ENCODE measurements around the gene CYTH1. TPM values are rescaled to one million over a fixed set of nuclear protein-coding genes. Genes with fewer than 3 reads are reported as not detected.

Gene CYTH1
- total RNA-seq, 6 experiments from 2014 or later, result 7.7 to 15.3 (median 10.9) TPM

DNA sequence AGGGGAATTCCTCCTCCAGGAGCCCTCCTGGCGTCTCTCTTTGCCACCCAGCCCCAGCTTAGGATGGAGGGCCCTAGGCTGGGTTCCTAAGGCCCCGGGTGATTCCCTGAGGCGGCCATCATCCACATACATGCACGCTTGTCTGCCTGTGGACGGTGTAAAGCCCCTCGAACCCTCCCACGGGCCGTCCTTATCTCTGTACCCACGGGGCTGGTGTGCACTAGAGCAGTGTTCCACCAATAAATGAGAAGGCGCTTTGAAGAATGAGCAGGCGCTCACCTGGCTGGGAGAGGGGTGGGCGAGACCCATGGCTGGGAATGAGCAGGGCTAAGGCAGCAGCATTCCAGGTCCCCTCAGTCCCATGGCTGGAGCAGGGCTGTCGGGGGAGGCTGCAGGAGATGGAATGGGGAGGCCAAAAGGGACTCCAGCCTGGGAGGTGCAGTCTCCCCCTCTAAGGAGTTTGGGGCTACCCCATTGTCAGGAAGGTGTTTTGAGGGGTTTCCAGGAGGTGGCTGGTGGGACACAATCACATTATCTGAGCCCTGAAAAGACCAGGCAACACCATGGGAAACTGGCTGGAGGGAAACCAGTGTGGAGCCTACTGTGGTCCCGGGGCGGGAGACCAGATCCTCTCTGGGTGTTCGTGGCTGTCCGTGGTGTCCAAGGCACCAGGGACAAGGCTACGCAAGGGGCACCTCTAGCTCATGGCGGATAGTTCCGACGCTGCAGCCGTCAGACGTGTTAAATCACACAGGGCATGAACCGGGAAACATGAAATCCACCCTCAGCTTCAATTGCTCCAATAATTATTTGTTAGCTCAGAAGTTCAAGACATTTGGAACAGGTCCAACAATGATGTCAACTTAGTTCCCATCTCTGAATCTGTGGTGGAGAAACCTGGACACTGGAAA is 117.3 kb downstream of the CYTH1 start:
- Mint-ChIP-seq H3K9me3 (no peaks in the 10 kb centered on the region), H3K4me1 (ENCODE audit: low read depth) (peaks cover 14% of the 10 kb centered on the region), H3K4me3 (no peak overlapping the region), H3K27me3 (ENCODE audit: insufficient read depth) (no peaks in the 10 kb centered on the region), H3K36me3 (ENCODE audit: low read depth) (no peaks in the 10 kb centered on the region), H3K27ac (no peak overlapping the region)
- DNase-seq, result no peak
- TF ChIP-seq, protein P1, sequence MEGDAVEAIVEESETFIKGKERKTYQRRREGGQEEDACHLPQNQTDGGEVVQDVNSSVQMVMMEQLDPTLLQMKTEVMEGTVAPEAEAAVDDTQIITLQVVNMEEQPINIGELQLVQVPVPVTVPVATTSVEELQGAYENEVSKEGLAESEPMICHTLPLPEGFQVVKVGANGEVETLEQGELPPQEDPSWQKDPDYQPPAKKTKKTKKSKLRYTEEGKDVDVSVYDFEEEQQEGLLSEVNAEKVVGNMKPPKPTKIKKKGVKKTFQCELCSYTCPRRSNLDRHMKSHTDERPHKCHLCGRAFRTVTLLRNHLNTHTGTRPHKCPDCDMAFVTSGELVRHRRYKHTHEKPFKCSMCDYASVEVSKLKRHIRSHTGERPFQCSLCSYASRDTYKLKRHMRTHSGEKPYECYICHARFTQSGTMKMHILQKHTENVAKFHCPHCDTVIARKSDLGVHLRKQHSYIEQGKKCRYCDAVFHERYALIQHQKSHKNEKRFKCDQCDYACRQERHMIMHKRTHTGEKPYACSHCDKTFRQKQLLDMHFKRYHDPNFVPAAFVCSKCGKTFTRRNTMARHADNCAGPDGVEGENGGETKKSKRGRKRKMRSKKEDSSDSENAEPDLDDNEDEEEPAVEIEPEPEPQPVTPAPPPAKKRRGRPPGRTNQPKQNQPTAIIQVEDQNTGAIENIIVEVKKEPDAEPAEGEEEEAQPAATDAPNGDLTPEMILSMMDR (IDR thresholded peaks at IDR 0.05), result no peak

DNA sequence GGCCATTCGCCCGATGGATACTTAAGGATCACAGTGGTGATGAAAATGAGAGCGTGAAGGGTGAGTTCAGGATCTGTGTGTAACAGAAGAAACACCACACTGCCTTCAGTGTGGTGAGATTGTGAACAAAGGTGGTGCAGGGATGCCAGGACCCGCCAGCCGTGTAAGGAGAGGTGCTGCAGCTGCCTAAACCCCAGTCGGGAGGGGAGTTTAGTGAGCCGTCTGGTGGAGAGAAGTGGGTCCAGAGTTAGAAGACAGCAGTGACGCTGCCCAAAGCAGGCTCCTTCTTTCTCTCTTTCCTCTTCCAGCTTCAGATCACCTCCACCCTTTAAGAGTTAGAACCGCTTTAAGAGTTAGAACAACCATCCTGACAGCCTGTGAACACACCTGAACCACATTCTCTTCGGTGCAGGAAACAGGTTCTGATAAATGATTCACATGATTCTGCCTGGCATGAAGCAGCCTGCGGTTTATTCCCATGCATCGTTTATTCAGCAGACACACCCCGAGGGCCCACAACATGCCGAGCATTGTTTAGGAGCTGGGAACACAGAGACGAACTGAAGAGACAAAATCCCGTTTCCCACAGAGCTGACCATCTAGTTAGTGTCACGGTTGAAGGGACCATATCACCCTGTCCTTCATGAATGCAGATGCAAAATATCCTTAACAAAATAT is 120.8 kb downstream of the CYTH1 start:
- peaks cover 21% of the 10 kb centered on the region for H3K4me1 Mint-ChIP-seq (ENCODE audit: low read depth)
- H3K36me3 Mint-ChIP-seq (ENCODE audit: low read depth), result no peaks in the 10 kb centered on the region
- H3K27ac Mint-ChIP-seq, result no peak overlapping the region
- no peaks in the 10 kb centered on the region for H3K9me3 Mint-ChIP-seq
- peaks cover 5% of the 10 kb centered on the region; the same call in 1 of the 2 replicates for H3K27me3 Mint-ChIP-seq (ENCODE audit: insufficient read depth)
- no peak for DNase-seq
- H3K4me3 Mint-ChIP-seq, result no peak overlapping the region
- TF ChIP-seq, protein P1 (IDR thresholded peaks at IDR 0.05), result no peak

DNA sequence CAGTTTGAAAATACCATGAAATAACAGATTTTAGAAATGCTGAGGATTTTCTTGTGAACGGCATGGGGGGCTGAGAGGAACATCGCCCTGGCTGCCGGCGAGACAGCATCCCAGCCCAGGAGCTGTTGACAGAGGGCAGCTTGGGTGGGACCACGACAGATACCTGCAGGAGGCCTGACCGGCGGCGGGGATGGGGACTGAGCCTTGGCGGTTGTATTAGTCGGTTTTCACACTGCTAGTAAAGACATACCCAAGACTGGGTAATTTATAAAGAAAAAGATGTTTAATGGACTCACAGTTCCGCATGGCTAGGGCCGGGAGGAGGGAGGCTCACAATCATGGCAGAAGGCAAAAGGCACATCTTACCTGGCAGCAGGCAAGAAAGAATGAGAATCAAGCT is 122.5 kb downstream of the CYTH1 start:
- Mint-ChIP-seq H3K27ac (no peak overlapping the region), H3K4me1 (ENCODE audit: low read depth) (peaks cover 19% of the 10 kb centered on the region), H3K9me3 (no peaks in the 10 kb centered on the region), H3K36me3 (ENCODE audit: low read depth) (no peaks in the 10 kb centered on the region), H3K27me3 (ENCODE audit: insufficient read depth) (peaks cover 12% of the 10 kb centered on the region), H3K4me3 (no peak overlapping the region)
- TF ChIP-seq, protein P1 (IDR thresholded peaks at IDR 0.05), result no peak
- DNase-seq, result no peak

DNA sequence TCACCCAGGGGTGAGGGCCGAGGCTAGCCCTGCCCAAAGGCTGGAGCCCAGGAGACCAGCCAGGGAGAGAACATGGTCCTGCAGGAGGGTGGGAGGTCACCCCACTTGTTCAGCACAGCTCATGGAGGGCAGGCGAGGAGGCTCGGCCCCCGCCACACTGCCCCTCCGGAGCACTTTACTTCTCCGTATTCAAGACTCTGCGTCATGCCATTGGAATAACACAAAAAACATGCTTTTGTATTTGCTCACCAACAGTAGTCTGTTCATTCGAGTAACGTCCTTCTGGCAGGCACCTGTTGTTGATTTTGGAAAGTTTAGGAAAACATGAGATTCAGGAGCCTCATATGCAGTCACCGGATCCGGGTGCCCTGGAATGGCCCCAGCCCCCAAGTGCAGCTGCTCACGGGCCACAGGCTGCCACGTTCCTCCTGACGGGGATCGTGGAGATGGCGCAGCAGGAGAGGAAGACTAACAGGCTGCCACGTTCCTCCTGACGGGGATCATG is 123.7 kb downstream of the CYTH1 start:
- H3K4me3 Mint-ChIP-seq, result peak overlapping the region; percentile 56

DNA sequence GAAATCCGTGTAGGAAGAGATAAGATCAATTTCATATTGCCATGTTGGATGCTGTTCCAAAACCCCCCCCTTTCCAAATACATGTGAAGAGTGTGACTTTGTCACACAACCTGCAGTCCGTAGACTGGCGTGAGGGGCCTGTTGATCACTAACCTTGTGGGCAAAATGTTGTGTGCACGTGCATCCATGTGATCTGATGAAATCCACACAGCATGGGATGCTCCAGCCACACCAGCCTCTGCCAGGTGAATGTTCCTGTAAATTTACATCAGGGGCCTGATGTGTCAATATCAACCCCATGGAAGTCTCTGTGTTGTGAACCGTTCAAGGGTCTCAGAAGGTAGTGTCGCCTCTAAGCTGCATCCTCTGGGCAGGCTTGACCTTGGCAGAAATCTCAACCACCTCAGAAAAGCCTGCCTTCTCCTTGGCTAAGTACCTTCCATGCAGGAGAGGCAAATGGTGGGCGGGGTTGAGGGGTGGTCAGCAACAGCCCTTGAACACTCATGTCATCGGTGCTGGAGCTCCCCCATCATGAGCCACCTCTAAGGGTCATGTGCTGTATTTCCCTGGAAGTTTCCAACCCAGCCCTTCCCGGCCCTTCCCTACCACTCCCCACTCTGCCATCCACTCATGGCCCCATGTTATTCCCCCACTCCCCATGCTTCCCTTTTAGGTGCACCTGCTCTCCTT is 126.7 kb downstream of the CYTH1 start:
- peaks cover 15% of the 10 kb centered on the region for H3K27me3 Mint-ChIP-seq (ENCODE audit: insufficient read depth)
- TF ChIP-seq, protein P1 (IDR thresholded peaks at IDR 0.05), result no peak
- no peaks in the 10 kb centered on the region for H3K36me3 Mint-ChIP-seq (ENCODE audit: low read depth)
- H3K9me3 Mint-ChIP-seq, result no peaks in the 10 kb centered on the region
- peaks cover 14% of the 10 kb centered on the region for H3K4me1 Mint-ChIP-seq (ENCODE audit: low read depth)
- H3K27ac Mint-ChIP-seq, result no peak overlapping the region
- no peak for DNase-seq
- H3K4me3 Mint-ChIP-seq, result no peak overlapping the region

More for the DNA sequence above, 123.7 kb downstream of the CYTH1 start:
- TF ChIP-seq, protein P1 (IDR thresholded peaks at IDR 0.05), result no peak
- Mint-ChIP-seq H3K9me3 (no peaks in the 10 kb centered on the region), H3K4me1 (ENCODE audit: low read depth) (peaks cover 19% of the 10 kb centered on the region), H3K27me3 (ENCODE audit: insufficient read depth) (peaks cover 12% of the 10 kb centered on the region), H3K27ac (no peak overlapping the region), H3K36me3 (ENCODE audit: low read depth) (no peaks in the 10 kb centered on the region)
- peak; percentile 47 for DNase-seq
